Fibroblast of lung (primary cell): ENCODE data around the gene ZSCAN2. TPM values are rescaled to one million over a fixed set of nuclear protein-coding genes. Genes with fewer than 3 reads are reported as not detected.
A peak's percentile ranks its signal among the peaks of the same experiment; 100 is the strongest.
"Not testable (repeated sequence)": the region's sequence is repeated elsewhere in the genome, so short reads cannot be mapped to it uniquely, and the experiment has no call there.

ENCODE experiments used
- DNase-seq, 2 donors: peaks; one replicate each; pipeline versions ENCODE4 v3.0.0 to v3.0.0-alpha.2; 2010; ENCODE audit warnings: low read depth in 2 of 2
- H2AFZ ChIP-seq: 2 replicates; pipeline ENCODE4 v1.5.1; 2012; ENCODE audit warnings: low read length, control low read depth, inconsistent platforms
- H3K27ac ChIP-seq: 2 replicates; pipeline ENCODE4 v1.5.1; 2011; ENCODE audit warnings: low read length, control low read depth; ENCODE audit not compliant: insufficient read depth
- H3K27me3 ChIP-seq: 2 replicates; pipeline ENCODE4 v1.5.1; 2011; ENCODE audit warnings: mild to moderate bottlenecking, low read length; ENCODE audit not compliant: control insufficient read depth, insufficient read depth
- H3K36me3 ChIP-seq: 2 replicates; pipeline ENCODE4 v1.5.1; 2011; ENCODE audit warnings: low read length; ENCODE audit not compliant: control insufficient read depth, insufficient read depth
- H3K4me1 ChIP-seq: 2 replicates; pipeline ENCODE4 v1.5.1; 2011; ENCODE audit warnings: low read length; ENCODE audit not compliant: control insufficient read depth, insufficient read depth; ENCODE audit errors: extremely low read depth
- H3K4me2 ChIP-seq: 2 replicates; pipeline ENCODE4 v1.5.1; 2011; ENCODE audit warnings: low read length, control low read depth; ENCODE audit not compliant: insufficient read depth; ENCODE audit errors: extremely low read depth
- H3K4me3 ChIP-seq, 4 experiments: fragments of 200-600 bp in 1 of 4; sonication (generic) in 1 of 4; replicated peaks in 1 of 4; 2 replicates each; pipeline ENCODE4 v1.5.1; 2011 to 2016; ENCODE audit warnings: low read length in 4 of 4, low read depth in 3 of 4, mild to moderate bottlenecking in 3 of 4, control low read depth in 2 of 4, inconsistent platforms in 1 of 4, mixed read lengths in 1 of 4; ENCODE audit not compliant: insufficient read depth in 1 of 4; ENCODE audit errors: control extremely low read depth in 1 of 4
- H3K79me2 ChIP-seq: 2 replicates; pipeline ENCODE4 v1.5.1; 2012; ENCODE audit warnings: mild to moderate bottlenecking, low read length, inconsistent platforms; ENCODE audit not compliant: control insufficient read depth, insufficient read depth
- H3K9ac ChIP-seq: 2 replicates; pipeline ENCODE4 v1.5.1; 2011; ENCODE audit warnings: mild to moderate bottlenecking, low read length, control low read depth; ENCODE audit not compliant: insufficient read depth
- H3K9me3 ChIP-seq: 2 replicates; pipeline ENCODE4 v1.5.1; 2012; ENCODE audit warnings: low read depth, low read length; ENCODE audit not compliant: control insufficient read depth, insufficient read depth
- H4K20me1 ChIP-seq: 2 replicates; pipeline ENCODE4 v1.5.1; 2011; ENCODE audit warnings: low read length; ENCODE audit not compliant: control insufficient read depth, insufficient read depth; ENCODE audit errors: extremely low read depth
- EZH2 ChIP-seq: IDR thresholded peaks from 2 replicates; pipeline ENCODE4 v1.5.1; 2012; ENCODE audit warnings: low read length, control low read depth, mild to moderate bottlenecking; ENCODE audit errors: missing control alignments
- polyA minus RNA-seq: library from RNA; depleted of rRNA, polyadenylated mRNA; stranded (reverse); fragments of >200 nt; gene quantifications from 2 replicates; pipeline ENCODE4 v1.2.3, GENCODE V29; 2011; ENCODE audit warnings: low replicate concordance
- polyA plus RNA-seq, 2 donors: library from polyadenylated mRNA; depleted of rRNA in 1 of 2; stranded (reverse) in 1 of 2; unstranded in 1 of 2; fragments of >200 nt; gene quantifications; 2 replicates each; pipeline ENCODE4 v1.2.1, GENCODE V29; 2011 to 2012; ENCODE audit warnings: missing spikeins in 1 of 2
- total RNA-seq: library from RNA; depleted of rRNA; stranded (reverse); fragments of >200 nt; gene quantifications from 2 replicates; pipeline ENCODE4 v1.2.1, GENCODE V29; 2014
- TF ChIP-seq, protein P1 (sequence below), 2 donors: IDR thresholded peaks in 1 of 2; conservative IDR thresholded peaks in 1 of 2; 1 replicate in 1 of 2; 2 replicates in 1 of 2; pipeline ENCODE4 v1.5.1; 2011 to 2012; ENCODE audit warnings: low read length in 2 of 2, control low read depth in 1 of 2, inconsistent platforms in 1 of 2, low read depth in 1 of 2, mild to moderate bottlenecking in 1 of 2

Gene ZSCAN2
- total RNA-seq (9.2 and 9.8 TPM in 2 replicates), polyA plus RNA-seq (6.4 and 8.9 TPM in 2 replicates), polyA minus RNA-seq (2.1 and 3.1 TPM in 2 replicates)
- polyA plus RNA-seq (2012), result 5.8 and 8.0 TPM in 2 replicates

DNA sequence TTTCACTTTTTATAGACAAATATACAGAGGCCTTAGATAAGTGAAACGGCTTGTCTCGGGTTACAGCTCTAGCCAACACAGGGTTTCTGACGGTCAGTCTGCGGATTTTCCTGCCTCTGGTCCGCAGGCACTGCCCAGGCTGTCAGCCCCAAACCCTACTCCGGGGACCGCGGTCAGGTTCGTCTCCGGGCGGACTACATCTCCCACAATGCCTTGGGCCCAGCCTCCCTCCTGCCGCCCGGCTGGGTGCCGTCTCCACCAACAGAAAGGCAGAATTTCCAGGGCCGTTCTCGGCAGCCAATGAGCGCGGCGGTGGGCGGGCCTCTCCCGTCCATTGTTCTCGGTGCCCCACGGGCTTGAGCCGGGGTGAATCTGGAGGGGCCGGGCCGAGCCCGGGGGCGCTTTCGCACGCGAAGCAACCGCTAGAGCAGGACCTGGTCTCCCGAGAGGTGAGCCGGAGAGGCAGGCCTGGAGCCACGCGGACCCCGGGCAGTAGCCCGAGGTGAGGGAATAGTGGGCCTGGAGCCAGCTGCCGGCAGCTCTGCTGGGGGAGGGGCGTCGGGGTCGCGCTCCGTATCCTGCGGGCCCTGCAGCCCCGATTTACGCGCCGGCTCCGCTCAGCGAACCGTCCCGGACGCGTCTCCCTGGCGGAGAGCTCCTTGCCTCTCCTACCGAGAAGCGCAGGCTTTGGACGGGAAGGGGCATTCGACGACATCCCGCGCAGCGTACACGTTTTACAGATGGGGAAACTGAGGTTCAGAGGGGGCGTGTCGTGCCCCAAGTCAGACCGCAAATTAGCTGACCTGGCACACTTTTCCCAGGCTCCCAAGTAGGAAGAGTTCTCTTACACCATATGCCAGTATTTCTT lies at the start of gene ZSCAN2:
Gene ZSCAN2, plus strand, starts transcription at position 323 of the 868 bp plus-strand sequence. CDS start 2,919 bp downstream, outside the sequence.
- TF ChIP-seq EZH2, result no peak
- TF ChIP-seq, protein P1, sequence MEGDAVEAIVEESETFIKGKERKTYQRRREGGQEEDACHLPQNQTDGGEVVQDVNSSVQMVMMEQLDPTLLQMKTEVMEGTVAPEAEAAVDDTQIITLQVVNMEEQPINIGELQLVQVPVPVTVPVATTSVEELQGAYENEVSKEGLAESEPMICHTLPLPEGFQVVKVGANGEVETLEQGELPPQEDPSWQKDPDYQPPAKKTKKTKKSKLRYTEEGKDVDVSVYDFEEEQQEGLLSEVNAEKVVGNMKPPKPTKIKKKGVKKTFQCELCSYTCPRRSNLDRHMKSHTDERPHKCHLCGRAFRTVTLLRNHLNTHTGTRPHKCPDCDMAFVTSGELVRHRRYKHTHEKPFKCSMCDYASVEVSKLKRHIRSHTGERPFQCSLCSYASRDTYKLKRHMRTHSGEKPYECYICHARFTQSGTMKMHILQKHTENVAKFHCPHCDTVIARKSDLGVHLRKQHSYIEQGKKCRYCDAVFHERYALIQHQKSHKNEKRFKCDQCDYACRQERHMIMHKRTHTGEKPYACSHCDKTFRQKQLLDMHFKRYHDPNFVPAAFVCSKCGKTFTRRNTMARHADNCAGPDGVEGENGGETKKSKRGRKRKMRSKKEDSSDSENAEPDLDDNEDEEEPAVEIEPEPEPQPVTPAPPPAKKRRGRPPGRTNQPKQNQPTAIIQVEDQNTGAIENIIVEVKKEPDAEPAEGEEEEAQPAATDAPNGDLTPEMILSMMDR (conservative IDR thresholded peaks at IDR 0.05 in 1 of 2, IDR thresholded peaks at IDR 0.05 in 1 of 2; ENCODE audit: low read depth in 1 of 2, low read length in 2 of 2), result no peak
- no peaks in the 10 kb centered on the region for H3K4me1 ChIP-seq
- peak within 1 kb of the TSS; percentile 93 for H2AFZ ChIP-seq
- H3K36me3 ChIP-seq, result no peaks in the 10 kb centered on the region
- peak within 1 kb of the TSS; percentile 54 to 92 (median 84) for H3K4me3 ChIP-seq
- H3K27ac ChIP-seq, result peak within 1 kb of the TSS; percentile 60
- peaks cover 1% of the 10 kb centered on the region for H3K79me2 ChIP-seq
- peak; percentile 89 to 92 for DNase-seq
- H3K9me3 ChIP-seq, result no peaks in the 10 kb centered on the region
- peak within 1 kb of the TSS; percentile 73 for H3K9ac ChIP-seq
- no peaks in the 10 kb centered on the region for H3K27me3 ChIP-seq
- no peaks in the 10 kb centered on the region for H4K20me1 ChIP-seq
- peak within 1 kb of the TSS; percentile 88 for H3K4me2 ChIP-seq

DNA sequence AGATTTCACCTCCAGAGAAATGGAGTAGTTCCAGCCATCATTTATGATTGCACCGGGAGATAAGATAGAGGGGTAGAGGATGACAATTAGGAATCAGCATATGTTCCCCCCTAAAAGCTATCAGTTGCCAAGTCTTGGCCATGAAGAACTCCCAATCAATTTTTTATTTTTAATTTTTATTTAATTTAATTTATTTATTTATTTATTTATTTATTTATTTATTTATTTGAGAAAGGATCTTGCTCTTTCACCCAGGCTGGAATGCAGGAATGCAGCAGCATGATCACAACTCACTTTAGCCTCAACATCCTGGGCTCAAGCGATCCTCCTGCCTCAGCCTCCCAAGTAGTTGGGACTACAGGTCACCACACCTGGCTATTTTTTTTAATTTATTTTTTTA lies 49.2 kb upstream of the ZSCAN2 start:
- not testable (repeated sequence) for H3K27ac ChIP-seq, H3K4me2 ChIP-seq, H3K9ac ChIP-seq, H3K79me2 ChIP-seq, H3K9me3 ChIP-seq, H4K20me1 ChIP-seq, H3K36me3 ChIP-seq, H3K27me3 ChIP-seq, H3K4me1 ChIP-seq, H3K4me3 ChIP-seq, DNase-seq, H2AFZ ChIP-seq

DNA sequence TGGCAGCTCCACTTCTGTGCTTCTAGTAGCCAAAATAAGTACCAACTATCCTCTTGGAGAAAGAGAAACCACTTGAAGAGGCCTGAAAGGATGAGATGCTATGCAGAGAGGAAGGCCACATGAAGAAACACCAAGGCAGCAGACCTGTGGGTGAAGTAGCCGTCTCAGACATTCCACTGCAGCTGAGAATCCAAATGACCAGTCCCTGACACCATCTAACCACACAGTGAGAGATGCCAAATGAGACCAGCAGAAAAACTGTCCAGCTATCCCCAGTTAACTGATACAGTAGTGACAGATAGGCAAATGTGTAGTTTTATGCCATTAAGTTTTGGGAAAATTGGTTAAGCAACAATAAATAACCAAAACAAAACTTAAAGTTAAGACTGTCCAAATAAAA lies 47.9 kb upstream of the ZSCAN2 start:
- Histone ChIP-seq H3K4me3 (no peak overlapping the region), H3K4me1 (no peaks in the 10 kb centered on the region), H3K9ac (no peak overlapping the region), H3K4me2 (no peak overlapping the region), H3K9me3 (no peaks in the 10 kb centered on the region), H4K20me1 (no peaks in the 10 kb centered on the region), H3K36me3 (no peaks in the 10 kb centered on the region), H3K27me3 (no peaks in the 10 kb centered on the region), H2AFZ (no peak overlapping the region), H3K79me2 (no peaks in the 10 kb centered on the region), H3K27ac (no peak overlapping the region)
- TF ChIP-seq, protein P1 (conservative IDR thresholded peaks at IDR 0.05 in 1 of 2, IDR thresholded peaks at IDR 0.05 in 1 of 2; ENCODE audit: low read depth in 1 of 2, low read length in 2 of 2), result no peak
- no peak for TF ChIP-seq EZH2
- DNase-seq, result peak in 1 of 2 donors; percentile 73

DNA sequence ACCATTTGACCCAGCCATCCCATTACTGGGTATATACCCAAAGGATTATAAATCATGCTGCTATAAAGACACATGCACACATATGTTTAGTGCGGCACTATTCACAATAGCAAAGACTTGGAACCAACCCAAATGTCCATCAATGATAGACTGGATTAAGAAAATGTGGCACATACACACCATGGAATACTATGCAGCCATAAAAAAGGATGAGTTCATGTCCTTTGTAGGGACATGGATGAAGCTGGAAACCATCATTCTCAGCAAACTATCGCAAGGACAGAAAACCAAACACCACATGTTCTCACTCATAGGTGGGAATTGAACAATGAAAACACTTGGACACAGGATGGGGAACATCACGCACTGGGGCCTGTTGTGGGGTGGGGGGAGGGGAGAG lies 44.1 kb upstream of the ZSCAN2 start:
- not testable (repeated sequence) for H3K9me3 ChIP-seq, H3K4me2 ChIP-seq, H2AFZ ChIP-seq, H3K27ac ChIP-seq, H3K4me3 ChIP-seq, H3K4me1 ChIP-seq, H3K36me3 ChIP-seq, H3K9ac ChIP-seq, H3K79me2 ChIP-seq, H3K27me3 ChIP-seq, H4K20me1 ChIP-seq, DNase-seq

DNA sequence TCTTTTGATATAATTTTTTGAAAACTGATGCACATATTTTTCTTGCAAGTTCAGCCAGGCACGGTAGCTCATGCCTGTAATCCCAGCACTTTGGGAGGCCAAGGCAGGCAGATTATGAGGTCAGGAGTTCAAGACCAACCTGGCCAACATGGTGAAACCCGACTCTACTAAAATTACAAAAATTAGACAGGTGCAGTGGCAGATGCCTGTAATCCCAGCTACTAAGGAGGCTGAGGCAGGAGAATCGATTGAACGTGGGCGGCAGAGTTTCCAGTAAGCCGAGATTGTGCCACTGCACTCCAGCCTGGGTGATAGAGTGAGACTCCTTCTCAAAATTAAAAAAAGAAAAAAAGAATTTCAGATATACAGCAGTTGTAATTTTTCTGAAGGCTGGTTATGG lies 32.8 kb upstream of the ZSCAN2 start:
- H3K4me2 ChIP-seq, DNase-seq, H3K36me3 ChIP-seq, H3K4me3 ChIP-seq, H4K20me1 ChIP-seq, H3K9me3 ChIP-seq, H3K79me2 ChIP-seq, H2AFZ ChIP-seq, H3K9ac ChIP-seq, H3K27me3 ChIP-seq, H3K27ac ChIP-seq, H3K4me1 ChIP-seq: not testable (repeated sequence)
